Activated T-cell treated with anti-CD3 and anti-CD28 coated beads for 48 hours (primary cell): ENCODE measurements around the gene BATF2.
A peak's percentile ranks its signal among the peaks of the same experiment; 100 is the strongest.
"Not testable (repeated sequence)": the region's sequence is repeated elsewhere in the genome, so short reads cannot be mapped to it uniquely, and the experiment has no call there.

Source experiments
- DNase-seq: peaks from one replicate; pipeline ENCODE4 v3.0.0-alpha.2; 2020; ENCODE audit warnings: low read depth

Gene BATF2, protein sequence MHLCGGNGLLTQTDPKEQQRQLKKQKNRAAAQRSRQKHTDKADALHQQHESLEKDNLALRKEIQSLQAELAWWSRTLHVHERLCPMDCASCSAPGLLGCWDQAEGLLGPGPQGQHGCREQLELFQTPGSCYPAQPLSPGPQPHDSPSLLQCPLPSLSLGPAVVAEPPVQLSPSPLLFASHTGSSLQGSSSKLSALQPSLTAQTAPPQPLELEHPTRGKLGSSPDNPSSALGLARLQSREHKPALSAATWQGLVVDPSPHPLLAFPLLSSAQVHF

DNA sequence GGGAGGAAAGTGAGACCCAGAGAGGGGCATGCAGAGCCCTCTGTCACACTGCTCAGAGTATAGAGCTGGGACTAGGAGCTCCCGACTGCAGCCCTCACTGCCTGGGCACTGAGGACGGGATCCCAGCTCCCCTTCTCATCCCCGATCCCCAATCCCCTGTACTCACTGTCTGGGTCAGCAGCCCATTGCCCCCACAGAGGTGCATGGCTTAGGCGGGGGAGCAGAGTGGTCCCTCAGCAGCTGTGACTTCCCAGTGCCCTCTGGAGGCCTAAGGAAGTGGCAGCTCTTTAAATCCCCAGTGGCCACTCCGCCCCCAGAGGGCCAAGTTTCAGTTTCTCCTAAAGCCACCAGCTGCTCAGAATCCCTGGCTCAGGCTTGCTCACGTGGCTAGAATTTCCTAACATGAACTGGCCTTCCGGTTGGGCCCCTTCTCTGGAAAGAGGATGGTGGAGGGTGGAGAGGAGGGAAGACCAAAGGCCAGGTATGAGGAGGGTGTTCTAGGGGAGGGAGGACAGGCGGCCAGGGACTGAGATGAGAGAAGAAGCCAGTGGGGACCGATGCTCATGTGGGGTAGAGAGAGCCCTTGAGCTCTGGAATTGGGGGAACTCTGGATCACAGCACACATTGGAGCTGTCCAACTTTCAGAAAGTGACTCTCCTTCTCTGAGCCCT, at the start of gene BATF2:
BATF2 (minus strand) TSS at position 262 of the 671 bp plus-strand sequence; CDS start at position 205, 57 bp downstream.
- DNase-seq: no peak

DNA sequence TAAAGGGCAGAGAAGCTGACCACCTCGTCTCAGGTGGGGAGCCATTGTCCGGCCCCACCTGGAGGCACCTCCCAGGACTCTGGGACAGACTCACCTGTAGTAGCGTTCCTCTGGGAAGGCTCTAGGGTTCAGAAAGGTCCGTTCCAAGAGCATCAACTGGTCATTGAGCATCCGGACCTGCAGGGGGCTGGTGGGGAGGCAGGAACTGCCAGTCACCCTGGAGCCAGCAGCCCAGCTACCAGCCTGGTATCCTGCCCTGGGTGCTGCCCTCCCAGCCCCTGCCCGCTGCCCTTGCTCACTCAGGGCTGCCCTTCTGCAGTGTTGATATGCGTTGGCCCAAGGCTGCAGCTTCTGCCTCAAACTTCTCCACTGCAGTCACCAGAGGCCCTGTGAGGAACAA, 49.0 kb upstream of the BATF2 start:
- DNase-seq: no peak

DNA sequence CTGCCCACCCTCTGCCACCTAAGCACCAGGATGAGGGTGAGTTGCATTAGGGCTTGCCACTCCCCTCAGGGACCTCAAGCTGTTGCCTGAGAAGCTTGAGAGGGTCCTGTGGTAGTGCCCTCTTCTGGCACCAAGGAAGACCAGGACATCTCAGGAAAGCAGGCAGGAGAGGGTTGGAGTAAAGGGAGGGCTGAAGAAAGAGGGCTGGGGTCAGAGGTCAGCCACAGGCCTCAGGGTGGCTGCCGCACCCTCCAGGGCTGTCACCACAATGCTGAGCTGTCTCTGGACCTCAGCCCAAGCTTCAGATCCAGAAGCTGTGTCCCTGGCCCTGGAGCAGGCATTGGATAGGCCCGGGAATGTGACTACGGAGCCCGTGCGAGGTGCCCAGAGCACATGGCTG, 48.3 kb upstream of the BATF2 start:
- no peak for DNase-seq

DNA sequence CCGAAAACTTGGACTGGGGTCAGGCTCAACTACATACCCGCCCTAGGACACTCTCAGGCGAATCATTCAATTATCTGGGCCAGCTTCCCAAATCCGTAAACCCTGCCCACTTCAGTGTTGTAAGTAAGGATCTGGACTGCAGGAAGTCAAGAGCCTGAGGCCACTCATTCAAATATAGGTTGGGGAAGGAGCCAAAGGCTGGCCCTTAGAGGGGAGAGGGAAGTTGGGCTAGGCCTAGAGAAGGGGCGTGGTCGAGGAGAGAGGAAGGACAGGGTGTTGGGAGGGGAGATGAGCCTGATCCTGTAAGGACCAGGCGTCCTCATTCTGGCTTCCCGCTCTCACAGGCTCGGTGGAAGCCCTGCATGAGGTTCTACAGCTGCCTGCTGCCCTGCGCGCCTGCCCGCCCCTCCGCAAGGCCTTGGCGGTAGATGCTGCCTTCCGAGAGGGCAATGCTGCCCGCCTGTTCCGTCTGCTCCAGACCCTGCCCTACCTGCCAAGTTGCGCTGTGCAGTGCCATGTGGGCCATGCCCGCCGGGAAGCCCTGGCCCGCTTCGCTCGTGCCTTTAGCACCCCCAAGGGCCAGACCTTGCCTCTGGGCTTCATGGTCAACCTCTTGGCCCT, 47.2 kb upstream of the BATF2 start:
- no peak for DNase-seq

DNA sequence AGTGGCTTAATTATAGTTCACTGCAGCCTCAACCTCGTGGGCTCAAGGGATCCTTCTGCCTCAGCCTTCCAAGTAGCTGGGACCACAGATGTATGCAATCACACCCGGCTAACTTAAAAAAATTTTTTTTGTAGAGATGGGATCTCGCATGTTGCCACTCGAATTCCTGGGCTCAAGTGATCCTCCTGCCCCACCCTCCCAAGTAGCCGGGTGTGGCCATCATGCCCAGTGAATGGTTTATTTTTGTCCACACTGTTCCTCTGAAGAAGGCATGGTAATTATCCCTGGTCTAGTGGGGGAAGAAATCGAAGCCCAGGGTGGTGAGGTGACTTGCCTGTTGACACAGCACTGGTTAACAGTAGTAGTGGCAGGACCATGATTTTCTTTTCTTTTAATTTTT, 46.1 kb upstream of the BATF2 start:
- DNase-seq: no peak

DNA sequence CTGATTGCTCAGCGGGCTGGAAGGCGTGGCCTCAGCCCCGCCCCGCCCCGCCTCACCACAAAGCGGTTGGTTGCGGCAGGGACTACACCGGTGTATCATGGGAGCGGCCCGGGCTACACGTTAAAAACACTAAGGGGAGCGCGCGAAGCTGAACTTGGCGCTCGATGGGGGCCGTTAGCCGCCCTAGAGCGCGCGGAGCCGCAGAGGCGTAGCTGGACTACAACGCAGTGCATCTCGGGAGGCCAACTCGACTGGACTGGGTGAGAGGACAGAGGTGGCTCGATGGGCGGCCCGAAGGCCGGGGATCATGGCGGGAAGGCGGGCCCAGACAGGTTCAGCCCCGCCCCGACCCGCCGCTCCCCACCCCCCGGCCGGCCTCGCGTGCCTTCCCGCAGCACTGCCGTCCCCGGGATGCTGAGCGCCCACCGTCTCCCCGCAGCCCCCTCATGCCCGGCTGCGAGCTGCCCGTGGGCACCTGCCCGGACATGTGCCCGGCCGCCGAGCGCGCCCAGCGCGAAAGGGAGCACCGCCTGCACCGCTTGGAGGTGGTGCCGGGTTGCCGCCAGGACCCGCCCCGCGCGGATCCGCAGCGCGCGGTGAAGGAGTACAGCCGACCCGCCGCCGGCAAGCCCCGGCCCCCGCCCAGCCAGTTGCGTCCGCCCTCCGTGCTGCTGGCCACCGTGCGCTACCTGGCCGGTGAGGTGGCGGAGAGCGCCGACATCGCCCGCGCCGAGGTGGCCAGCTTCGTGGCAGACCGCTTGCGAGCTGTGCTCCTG, 44.3 kb upstream of the BATF2 start, which contains the start of gene SAC3D1:
SAC3D1 (plus strand) TSS at position 364 of the 776 bp plus-strand sequence; CDS start at position 447, 83 bp downstream.
- peak; percentile 89 for DNase-seq

DNA sequence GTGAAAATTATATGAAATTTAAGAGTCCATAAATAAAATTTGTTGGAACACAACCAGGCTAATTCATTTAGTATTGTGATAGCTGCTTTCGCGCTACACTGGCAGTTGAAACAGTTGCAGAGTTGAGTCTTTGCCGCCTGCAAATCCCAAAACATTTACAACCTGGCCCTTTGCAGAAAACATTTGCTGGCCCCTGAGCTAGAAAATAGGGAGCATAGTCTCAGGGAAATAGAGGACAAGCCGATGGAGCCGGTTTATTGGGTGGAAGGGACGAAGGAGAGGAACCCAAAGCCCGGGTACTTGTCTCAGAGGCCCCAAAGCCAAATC, 43.7 kb upstream of the BATF2 start:
- no peak for DNase-seq

DNA sequence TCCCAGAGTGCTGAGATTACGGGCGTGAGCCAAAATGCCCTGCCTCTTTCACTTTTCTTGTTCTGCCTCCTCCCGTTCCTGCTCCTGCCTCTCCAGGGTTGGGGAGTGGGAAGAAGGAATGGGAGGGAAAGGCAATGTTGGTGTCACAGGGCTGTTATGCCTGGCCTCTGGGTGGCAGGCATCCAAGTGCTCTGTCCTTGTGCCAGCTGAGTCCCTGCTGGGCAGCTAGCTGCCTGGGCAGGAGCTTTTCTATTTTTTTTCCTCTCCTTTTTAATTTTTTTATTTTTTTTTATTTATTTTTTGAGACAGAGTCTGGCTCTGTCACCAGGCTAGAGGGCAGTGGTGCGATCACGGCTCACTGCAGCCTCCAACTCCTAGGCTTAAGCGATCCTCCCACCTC, 40.2 kb upstream of the BATF2 start:
- no peak for DNase-seq

DNA sequence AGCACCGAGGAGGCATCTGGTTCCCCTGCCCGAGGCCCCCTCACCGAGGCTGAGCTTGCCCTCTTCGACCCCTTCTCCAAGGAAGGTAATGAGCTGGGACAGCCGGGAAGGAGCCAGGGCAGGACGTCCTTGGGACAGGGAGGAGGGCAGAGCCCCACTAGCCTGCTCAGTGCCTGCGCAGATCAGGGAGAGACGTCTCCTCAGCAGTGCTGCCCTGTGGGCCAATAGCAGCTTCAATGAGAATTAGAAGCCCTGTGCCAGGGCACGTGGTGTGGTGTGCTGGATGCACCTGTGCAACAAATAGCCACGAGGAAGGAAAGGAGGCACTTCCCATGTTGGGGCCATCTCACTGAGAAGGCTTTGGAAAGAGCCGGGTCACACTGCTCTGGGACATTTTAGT, 38.8 kb upstream of the BATF2 start:
- DNase-seq: no peak

DNA sequence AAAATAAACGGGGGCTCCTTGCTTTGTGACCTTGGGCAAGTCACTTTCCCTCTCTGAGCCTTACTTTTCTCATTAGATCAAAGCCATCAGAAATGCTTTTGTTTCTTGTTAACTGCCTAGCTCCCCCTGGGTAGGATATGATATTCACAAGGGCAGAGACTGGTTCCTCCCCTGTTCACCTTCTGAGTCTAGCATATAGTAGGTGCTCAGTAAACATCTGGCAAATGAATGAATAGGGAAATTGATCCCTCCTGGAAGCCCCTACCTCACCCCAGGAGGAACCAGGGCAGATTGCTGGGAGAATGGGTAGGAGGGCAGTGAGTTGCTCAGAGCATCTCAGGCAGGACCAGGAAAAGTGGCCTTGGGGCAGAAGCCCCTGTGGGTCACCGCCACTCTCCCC, 37.7 kb upstream of the BATF2 start:
- DNase-seq: no peak

DNA sequence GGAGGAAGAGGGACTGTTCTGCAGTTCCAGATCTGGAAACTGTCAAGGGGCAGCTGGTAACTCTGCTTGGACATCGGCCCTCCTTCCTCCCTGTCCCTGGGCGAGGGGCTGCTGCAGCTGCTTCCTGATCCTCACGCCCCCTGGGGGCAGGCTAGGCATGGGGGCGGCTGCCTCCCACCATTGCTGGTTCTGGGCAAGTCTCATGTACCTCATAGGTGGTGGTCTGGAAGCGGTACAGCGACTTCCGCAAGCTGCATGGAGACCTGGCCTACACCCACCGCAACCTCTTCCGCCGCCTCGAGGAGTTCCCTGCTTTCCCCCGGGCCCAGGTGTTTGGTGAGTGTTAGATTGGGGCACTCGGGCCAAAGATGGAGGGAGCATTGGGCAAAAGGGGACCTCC, 35.4 kb upstream of the BATF2 start:
- DNase-seq: no peak

DNA sequence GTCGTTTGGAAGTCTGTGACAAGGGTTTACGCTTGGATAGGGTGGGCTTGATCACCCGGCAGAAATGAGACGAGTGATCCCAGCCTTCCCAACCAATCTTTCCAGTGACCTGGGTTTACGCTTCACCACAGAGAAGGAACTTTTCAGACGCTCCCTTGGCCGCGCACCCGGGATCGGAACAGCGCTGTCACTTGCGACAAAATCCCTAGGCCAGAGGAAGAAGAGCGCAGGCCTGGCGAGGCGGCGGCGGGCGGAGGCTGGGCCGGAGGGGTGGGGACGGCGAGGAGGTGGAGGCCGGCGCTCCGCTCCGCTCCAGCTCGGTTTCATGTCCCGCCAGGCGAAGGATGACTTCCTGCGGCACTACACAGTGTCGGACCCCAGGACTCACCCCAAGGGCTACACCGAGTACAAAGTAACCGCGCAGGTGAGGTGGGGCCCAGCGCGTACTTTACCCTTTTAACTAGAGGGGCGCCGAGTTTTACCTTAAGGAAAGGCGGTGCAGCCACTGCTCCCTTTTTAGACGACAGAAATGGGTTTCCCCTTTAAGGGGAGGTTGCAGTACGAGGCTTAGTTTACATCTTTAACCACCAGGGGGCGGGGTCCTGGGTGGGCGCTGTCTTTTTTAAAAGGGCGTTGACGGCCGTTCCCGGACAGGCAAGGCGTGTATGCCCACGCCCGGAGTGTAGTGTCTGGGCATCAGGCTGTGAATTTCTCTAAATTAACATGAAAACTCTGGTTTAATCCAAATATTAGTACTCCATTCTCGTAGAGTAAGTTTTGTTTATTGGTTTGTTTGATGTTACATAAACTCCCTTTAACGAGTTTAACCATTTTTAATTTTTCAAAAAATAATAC, 30.7 kb upstream of the BATF2 start, which contains the start of gene SNX15:
SNX15 (plus strand) TSS at position 227 of the 855 bp plus-strand sequence; CDS start at position 326, 99 bp downstream.
- peak; percentile 85 for DNase-seq

DNA sequence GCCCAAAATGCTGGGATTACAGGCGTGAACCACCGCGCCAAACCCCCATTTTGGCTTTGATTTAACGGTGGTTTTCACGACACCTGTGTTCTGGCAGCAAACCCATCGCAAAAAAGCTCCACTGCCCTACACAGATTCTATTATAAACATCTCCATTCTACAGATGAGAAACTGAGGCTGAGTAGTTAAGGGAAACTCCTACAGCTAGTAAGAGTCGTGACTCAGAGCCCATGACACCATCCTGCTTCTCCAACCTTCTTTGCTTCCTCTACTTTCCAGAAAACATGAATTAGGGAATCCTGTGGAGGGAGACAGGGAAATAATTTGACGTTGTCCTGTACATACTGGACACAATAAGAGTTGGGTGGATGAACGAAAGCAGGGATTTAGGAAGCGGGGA, 30.0 kb upstream of the BATF2 start:
- DNase-seq: no peak

DNA sequence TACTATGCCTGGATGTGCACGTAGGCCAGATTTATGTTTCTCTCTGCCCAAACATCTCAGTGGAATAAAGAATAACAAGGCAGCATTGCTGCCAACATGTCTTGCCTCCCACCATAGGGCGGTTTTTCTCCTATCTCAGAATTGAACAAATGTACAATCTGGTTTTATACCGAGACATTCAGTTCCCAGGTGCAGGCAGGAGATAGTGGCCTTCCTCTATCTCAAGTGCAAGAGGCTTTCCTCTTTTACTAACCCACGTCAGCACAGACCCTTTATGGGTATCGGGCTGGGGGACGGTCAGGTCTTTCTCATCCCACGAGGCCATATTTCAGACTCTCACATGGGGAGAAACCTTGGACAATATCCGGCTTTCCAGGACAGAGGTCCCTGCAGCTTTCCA, 26.7 kb upstream of the BATF2 start:
- DNase-seq: not testable (repeated sequence)

DNA sequence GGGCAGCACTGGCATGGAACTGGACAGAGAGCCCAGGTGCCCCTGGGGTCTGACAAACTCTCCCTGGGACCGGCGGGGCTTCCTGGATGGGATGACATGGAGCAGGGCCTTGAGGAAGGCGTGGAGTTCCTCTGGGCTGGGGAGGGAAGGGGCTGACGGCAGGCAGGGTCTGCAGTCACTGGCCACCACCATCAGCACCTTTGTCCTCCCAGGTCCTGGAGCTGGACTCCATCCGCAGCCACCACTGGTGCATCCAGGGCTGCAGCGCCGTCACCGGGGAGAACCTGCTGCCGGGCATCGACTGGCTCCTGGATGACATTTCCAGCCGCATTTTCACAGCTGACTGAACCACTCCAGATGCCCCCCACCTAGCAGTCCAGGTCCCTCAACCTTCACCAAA, 24.7 kb upstream of the BATF2 start:
- DNase-seq: no peak

DNA sequence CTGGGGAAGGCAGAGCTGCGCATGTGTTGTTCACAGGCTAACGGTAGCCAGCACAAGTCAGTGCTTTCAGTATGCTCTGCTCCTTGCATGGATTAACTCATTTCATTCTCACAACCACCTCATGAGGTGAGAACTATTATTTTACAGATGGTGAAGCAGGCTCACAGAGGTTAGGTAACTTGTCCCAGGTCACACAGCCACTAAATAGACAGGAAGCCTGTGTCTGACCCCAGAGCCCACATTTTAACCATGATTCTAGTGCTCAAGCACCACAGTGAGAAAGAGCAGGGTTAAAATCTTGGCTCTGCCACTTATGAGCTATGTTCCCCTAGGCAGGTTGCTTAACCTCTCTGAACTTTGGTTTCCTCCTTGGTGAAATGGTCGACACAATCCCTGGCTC, 24.2 kb upstream of the BATF2 start:
- no peak for DNase-seq

DNA sequence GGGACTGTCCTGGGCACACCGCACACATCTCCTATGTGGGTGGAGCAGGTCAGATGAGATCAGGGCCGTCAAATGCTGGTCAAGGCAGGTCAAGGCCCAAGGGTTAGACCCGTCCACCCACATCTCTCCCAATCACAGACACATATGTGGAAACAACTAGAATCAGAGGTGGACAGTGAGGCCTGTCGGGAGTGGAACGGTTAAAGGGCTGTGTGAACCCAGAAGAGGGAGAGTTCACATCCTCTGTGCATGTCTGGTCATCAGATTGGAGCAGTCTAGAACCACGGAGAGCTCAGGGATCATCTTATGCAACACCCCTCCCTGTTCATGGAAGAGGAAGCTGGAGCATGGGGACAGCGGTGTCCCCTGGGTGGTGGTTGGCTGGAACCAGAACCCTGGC, 23.1 kb upstream of the BATF2 start:
- no peak for DNase-seq

DNA sequence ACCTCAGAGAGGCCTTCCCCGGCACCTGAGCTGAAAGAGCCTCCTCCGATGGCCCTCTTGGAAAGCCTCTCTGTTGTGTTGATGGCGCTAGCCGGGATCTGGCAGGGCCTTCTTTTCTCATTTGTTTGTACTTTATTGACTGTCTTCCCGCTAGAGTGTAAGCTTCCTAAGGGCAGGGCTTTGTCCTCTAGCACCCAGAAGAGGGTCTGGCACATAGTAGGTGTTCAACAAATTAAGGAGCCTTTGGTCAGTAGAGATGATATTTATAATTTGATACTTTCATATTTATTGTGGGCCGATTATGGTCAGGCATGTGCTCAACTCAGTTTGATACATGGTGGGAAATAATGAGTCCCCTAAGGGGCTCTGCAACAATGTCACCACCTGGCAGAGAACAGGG, 21.2 kb upstream of the BATF2 start:
- no peak for DNase-seq

DNA sequence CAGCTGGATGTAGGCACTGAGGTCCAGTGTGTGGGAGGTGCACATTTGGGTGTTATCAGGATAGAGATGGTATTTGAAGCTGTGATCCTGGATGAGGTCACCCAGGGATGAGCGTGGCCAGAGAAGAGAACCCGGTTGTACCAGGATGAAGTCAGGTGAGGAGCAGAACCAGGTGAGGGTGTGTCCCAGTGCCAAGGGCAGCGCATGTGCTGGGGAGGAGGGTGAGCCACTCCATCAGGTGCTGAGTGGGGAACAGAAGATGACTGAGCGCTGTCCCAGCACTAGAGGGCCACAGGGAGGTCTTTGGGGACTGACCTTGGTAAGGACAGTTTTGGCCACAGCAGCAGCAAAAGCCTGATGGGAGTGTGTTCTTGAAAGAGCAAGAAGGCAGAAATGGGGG, 19.9 kb upstream of the BATF2 start:
- DNase-seq: no peak

DNA sequence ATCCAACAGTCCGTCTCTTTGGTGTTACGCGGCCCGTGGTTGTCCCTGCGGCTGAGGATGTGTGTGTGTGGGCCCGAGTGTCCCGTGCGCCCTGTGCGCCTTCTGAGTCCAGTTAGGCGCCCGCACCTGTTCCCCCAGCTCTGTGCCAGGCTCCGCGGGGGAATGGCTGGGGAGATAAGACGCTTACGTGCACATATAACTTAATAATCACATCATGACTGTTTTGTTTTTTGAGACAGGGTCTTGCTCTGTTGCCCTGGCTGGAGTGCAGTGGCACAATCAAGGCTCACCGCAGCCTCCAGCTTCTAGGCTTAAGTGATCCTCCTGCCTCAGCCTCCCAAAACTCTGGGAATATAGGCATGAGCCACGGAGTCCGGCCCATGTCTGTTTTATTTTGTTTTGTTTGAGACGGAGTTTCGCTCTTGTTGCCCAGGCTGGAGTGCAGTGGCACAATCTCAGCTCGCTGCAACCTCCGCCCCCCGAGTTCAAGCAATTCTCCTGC, 18.0 kb upstream of the BATF2 start:
- no peak for DNase-seq
